ENCODE results near the gene STAB1.

DNA sequence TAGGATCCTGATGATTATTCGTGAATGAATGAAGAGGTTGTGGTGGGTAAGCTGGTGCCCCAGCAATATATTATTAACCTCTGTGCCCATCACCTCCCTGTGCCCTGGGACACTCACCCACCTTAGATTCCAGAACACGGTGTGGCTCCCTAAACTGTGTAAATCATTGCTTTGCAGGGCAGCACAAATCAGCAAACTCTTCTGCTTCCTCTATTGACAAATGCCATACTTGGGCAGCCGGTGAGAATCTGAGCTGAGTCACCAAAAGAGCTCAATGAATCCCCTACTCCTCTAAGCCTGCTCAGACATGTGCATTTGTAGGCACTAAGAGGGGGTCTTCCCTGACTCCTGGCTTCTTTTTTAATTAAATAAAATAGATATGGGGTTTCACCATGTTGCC lies 57.0 kb downstream of the STAB1 start:
- TF ChIP-seq, protein P1, sequence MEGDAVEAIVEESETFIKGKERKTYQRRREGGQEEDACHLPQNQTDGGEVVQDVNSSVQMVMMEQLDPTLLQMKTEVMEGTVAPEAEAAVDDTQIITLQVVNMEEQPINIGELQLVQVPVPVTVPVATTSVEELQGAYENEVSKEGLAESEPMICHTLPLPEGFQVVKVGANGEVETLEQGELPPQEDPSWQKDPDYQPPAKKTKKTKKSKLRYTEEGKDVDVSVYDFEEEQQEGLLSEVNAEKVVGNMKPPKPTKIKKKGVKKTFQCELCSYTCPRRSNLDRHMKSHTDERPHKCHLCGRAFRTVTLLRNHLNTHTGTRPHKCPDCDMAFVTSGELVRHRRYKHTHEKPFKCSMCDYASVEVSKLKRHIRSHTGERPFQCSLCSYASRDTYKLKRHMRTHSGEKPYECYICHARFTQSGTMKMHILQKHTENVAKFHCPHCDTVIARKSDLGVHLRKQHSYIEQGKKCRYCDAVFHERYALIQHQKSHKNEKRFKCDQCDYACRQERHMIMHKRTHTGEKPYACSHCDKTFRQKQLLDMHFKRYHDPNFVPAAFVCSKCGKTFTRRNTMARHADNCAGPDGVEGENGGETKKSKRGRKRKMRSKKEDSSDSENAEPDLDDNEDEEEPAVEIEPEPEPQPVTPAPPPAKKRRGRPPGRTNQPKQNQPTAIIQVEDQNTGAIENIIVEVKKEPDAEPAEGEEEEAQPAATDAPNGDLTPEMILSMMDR (conservative IDR thresholded peaks at IDR 0.05; ENCODE audit: low read depth, low read length) = no peak
- TF ChIP-seq EZH2 (IDR thresholded peaks at IDR 0.05; ENCODE audit: low read length, unreplicated experiment) = no peak
- no peak for TF ChIP-seq EZH2phosphoT487 (IDR thresholded peaks at IDR 0.05; ENCODE audit: borderline replicate concordance, low read length)

All from PC-3 (cell line).